ENCODE results near the gene GPR137B. TPM values are rescaled to one million over a fixed set of nuclear protein-coding genes. Genes with fewer than 3 reads are reported as not detected.
A peak's percentile ranks its signal among the peaks of the same experiment; 100 is the strongest.
"Not testable (repeated sequence)": the region's sequence is repeated elsewhere in the genome, so short reads cannot be mapped to it uniquely, and the experiment has no call there.

GPR137B gene, protein sequence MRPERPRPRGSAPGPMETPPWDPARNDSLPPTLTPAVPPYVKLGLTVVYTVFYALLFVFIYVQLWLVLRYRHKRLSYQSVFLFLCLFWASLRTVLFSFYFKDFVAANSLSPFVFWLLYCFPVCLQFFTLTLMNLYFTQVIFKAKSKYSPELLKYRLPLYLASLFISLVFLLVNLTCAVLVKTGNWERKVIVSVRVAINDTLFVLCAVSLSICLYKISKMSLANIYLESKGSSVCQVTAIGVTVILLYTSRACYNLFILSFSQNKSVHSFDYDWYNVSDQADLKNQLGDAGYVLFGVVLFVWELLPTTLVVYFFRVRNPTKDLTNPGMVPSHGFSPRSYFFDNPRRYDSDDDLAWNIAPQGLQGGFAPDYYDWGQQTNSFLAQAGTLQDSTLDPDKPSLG
- polyA plus RNA-seq (2013, experiment 1 of 2) = 4.2 TPM
- polyA plus RNA-seq (2013, experiment 2 of 2) = 5.5 TPM

DNA sequence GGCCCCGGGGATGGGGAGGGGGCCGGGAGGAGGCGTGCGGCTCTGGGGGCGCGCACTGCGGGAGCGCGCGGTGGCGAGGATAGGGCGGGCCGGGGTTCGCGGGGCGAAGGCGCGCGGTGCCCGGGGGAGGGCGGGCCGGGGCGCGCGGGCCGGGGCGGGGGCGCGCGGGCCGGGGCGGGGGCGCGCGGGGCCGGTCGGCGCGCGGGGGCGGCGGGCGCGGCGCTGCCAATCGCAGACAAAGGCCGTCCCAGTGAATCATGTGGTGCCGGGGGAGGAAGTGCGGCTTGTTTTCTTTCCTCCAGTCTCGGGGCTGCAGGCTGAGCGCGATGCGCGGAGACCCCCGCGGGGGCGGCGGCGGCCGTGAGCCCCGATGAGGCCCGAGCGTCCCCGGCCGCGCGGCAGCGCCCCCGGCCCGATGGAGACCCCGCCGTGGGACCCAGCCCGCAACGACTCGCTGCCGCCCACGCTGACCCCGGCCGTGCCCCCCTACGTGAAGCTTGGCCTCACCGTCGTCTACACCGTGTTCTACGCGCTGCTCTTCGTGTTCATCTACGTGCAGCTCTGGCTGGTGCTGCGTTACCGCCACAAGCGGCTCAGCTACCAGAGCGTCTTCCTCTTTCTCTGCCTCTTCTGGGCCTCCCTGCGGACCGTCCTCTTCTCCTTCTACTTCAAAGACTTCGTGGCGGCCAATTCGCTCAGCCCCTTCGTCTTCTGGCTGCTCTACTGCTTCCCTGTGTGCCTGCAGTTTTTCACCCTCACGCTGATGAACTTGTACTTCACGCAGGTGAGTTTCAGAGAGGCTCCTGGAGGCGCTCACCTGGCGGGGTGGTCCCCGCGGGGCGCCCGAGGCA, at the start of gene GPR137B:
TSS of gene GPR137B (plus strand) at position 287 of the 851 bp plus-strand sequence. CDS start at position 371, 84 bp downstream.
- H3K27ac ChIP-seq (ENCODE audit: low read depth, low read length) = no peak within 1 kb of the TSS
- H3K9ac ChIP-seq (ENCODE audit: low read depth, low read length) = peak within 1 kb of the TSS; percentile 83

DNA sequence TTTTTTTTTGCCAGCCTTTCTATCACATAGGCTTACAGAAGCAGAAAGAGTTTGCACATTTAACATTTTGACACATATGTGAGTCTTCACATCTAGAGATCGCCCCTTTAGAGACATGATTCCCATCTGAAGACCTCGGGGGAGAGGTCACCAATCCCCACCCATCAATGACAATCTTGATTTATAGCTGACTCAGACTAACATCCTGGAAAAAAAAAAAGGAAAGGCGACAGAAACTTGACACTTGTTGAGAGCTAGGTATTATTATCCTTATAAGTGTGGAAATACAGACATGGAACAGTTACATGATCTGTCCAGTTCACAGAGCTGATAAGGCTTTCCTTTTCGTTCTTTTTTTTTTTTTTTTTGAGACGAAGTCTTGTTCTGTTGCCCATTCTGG, 49.4 kb upstream of the GPR137B start:
- Histone ChIP-seq H3K4me3 (ENCODE audit: low read length) (no peak overlapping the region), H3K9ac (ENCODE audit: low read depth, low read length) (no peak overlapping the region), H3K36me3 (ENCODE audit: insufficient read depth, low read length) (no peaks in the 10 kb centered on the region), H3K9me3 (ENCODE audit: insufficient read depth, low read depth, low read length) (peaks cover 18% of the 10 kb centered on the region), H3K27ac (ENCODE audit: low read depth, low read length) (no peak overlapping the region), H3K4me1 (ENCODE audit: insufficient read depth, low read length) (no peaks in the 10 kb centered on the region), H3K27me3 (ENCODE audit: insufficient read depth, low read length) (no peaks in the 10 kb centered on the region)
- 89% methylated on average over 5 of the region's 5 CpGs for WGBS

More for the DNA sequence above, at the start of gene GPR137B:
- peaks cover 4% of the 10 kb centered on the region; the same call in 1 of the 2 replicates for H3K4me1 ChIP-seq (ENCODE audit: insufficient read depth, low read length)
- H3K27me3 ChIP-seq (ENCODE audit: insufficient read depth, low read length) = peaks cover 60% of the 10 kb centered on the region
- 1% methylated on average over 92 of the region's 105 CpGs for WGBS
- H3K36me3 ChIP-seq (ENCODE audit: insufficient read depth, low read length) = no peaks in the 10 kb centered on the region
- no peaks in the 10 kb centered on the region for H3K9me3 ChIP-seq (ENCODE audit: insufficient read depth, low read depth, low read length)
- peak within 1 kb of the TSS; percentile 80 for H3K4me3 ChIP-seq (ENCODE audit: low read length)

DNA sequence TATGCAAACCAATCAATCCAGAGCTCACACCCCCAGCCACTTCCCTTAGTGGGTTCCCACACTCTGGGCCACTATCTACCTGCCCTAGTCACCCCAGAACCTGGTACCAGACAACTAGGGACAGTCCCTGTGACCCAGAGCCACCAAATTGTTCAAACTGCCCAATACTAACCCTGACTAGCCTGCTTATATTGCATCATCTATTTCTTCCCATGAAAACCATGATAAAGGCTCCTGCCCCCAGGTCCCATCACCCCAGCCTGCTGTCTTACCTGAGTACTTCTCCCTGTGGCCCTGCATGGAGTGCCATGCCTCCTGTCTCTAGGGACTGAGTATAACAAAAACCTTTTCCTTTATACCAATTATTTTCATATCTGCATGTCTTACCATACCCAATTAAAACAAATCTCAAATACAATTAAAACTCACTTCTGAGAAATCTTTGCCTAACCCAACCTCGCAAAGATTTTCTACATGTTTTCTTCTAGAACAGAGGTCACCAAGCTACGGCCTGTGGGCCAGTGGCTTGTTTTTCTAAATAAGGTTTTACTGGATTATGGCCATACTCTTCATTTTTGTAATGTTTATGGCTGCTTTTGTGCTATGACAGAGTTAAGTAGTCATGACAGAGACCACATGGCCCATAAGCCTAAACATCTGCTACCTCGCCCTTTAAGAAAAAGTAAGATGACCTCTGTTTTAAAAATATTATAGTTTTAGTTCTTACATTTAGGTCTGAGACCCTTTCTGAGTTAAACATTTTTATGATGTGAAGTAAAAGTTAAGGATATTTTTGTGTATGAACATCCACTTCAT, 46.4 kb upstream of the GPR137B start:
- Histone ChIP-seq H3K36me3 (ENCODE audit: insufficient read depth, low read length) (no peaks in the 10 kb centered on the region), H3K4me3 (ENCODE audit: low read length) (no peak overlapping the region), H3K4me1 (ENCODE audit: insufficient read depth, low read length) (no peaks in the 10 kb centered on the region), H3K9me3 (ENCODE audit: insufficient read depth, low read depth, low read length) (peaks cover 18% of the 10 kb centered on the region), H3K27me3 (ENCODE audit: insufficient read depth, low read length) (no peaks in the 10 kb centered on the region), H3K9ac (ENCODE audit: low read depth, low read length) (no peak overlapping the region), H3K27ac (ENCODE audit: low read depth, low read length) (no peak overlapping the region)
- WGBS = 97% methylated on average over 2 of the region's 3 CpGs

DNA sequence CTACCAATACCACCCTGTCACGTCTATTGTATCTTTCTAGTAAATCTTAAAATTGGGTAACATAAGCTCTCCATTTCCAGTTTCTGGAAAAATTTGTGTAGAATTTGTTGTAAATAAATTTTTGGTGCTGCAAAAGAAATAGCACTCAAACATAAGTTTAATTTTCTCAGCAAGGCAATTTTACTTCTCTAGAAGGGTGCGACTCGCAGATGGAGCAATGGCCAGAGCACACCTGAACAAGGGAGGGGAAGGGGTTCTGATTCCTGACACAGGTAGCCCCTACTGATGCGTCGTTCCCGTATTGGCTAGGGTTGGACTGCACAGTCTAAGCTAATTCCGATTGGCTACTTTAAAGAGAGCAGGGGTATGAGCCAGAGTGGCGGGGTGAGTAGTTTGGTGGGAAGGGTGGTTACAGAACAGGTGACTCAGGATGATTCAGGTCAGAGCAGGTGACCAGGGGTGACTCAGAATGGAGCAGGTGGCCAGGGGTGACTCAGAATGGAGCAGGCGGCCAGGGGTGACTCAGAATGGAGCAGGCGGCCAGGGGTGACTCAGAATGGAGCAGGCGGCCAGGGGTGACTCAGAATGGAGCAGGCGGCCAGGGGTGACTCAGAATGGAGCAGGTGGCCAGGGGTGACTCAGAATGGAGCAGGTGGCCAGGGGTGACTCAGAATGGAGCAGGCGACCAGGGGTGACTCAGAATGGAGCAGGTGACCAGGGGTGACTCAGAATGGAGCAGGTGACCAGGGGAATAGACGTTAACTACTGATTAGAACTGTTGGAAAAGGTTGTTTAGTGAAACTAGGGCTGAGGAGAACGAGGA, 45.5 kb upstream of the GPR137B start:
- 77% methylated on average over 14 of the region's 15 CpGs for WGBS
- H3K36me3 ChIP-seq (ENCODE audit: insufficient read depth, low read length); H3K4me3 ChIP-seq (ENCODE audit: low read length); H3K9ac ChIP-seq (ENCODE audit: low read depth, low read length); H3K4me1 ChIP-seq (ENCODE audit: insufficient read depth, low read length); H3K27me3 ChIP-seq (ENCODE audit: insufficient read depth, low read length): not testable (repeated sequence)
- peaks cover 18% of the 10 kb centered on the region for H3K9me3 ChIP-seq (ENCODE audit: insufficient read depth, low read depth, low read length)
- peak overlapping the region; percentile 29; the same call in 1 of the 2 replicates for H3K27ac ChIP-seq (ENCODE audit: low read depth, low read length)

DNA sequence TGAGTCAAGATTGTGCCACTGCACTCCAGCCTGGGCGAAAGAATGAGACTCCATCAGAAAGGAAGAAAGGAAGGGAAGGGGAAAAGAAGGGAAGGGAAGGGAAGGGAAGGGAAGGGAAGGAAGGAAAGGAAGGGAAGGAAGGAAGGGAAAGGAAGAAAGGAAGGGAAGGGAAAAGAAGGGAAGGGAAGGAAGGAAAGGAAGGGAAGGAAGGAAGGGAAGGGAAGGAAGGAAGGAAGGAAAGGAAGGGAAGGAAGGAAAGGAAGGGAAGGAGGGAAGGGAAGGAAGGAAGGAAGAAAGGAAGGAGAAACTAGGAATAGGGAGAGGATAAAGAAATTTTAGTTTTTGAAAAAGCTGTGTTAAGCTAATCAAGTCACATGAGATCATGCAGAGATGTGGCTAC, 44.1 kb upstream of the GPR137B start:
- H3K27me3 ChIP-seq (ENCODE audit: insufficient read depth, low read length) = no peaks in the 10 kb centered on the region
- H3K4me1 ChIP-seq (ENCODE audit: insufficient read depth, low read length) = peaks cover 6% of the 10 kb centered on the region
- H3K4me3 ChIP-seq (ENCODE audit: low read length) = no peak overlapping the region
- no peak overlapping the region for H3K9ac ChIP-seq (ENCODE audit: low read depth, low read length)
- peaks cover 18% of the 10 kb centered on the region for H3K9me3 ChIP-seq (ENCODE audit: insufficient read depth, low read depth, low read length)
- H3K27ac ChIP-seq (ENCODE audit: low read depth, low read length) = no peak overlapping the region
- H3K36me3 ChIP-seq (ENCODE audit: insufficient read depth, low read length) = no peaks in the 10 kb centered on the region
- 92% methylated on average over 1 of the region's 1 CpG for WGBS

DNA sequence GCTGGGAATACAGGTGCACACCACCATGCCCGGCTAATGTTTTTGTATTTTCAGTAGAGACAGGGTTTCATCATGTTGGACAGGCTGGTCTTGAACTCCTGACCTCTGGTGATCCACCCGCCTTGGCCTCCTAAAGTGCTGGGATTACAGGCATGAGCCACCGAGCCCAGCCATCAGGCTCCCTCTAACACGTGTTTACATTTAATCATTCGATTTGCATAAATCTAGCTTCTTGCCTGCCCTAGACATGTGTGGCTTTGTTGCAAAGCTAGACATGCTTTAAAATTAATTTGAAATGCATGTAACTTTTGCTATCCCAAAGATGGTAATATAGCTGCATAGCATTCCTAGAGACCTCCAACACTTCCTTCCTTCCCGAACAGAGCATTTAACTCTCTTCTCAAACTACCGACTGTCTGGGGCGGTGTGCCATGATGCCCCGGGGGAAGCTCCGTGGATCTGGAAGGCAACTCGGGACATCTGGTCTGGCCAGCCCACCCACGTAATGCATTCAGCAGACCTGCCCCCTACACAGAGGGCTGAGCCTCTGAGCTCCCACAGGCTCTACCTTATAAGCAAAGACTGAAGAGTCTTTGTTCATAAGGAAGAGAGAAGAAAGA, 42.9 kb upstream of the GPR137B start:
- no peak overlapping the region for H3K4me3 ChIP-seq (ENCODE audit: low read length)
- H3K36me3 ChIP-seq (ENCODE audit: insufficient read depth, low read length) = no peaks in the 10 kb centered on the region
- no peak overlapping the region for H3K27ac ChIP-seq (ENCODE audit: low read depth, low read length)
- H3K4me1 ChIP-seq (ENCODE audit: insufficient read depth, low read length) = peaks cover 9% of the 10 kb centered on the region
- H3K9ac ChIP-seq (ENCODE audit: low read depth, low read length) = no peak overlapping the region
- no peaks in the 10 kb centered on the region; the same call in 1 of the 2 replicates for H3K27me3 ChIP-seq (ENCODE audit: insufficient read depth, low read length)
- 87% methylated on average over 12 of the region's 12 CpGs for WGBS
- peaks cover 18% of the 10 kb centered on the region for H3K9me3 ChIP-seq (ENCODE audit: insufficient read depth, low read depth, low read length)

DNA sequence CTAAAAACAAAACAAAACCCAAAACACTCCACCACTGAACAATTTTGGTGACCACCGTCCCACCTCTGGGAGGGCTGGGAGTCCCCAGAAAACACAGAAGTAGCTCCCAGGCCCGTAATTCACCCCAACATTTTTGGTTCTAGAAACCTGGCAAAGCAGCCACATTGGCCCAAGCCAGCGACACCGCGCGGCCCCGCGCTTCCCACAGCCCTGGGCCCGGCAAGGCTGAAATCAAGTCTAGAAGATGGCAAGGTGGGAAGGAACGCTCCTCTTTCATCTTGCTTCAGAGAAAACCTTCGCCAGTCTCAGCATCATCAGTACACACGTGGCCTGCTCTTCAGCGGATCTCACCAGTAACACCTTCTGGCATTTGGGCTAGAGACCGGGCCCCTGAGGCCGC, 41.5 kb upstream of the GPR137B start:
- Histone ChIP-seq H3K9me3 (ENCODE audit: insufficient read depth, low read depth, low read length) (peaks cover 14% of the 10 kb centered on the region), H3K36me3 (ENCODE audit: insufficient read depth, low read length) (no peaks in the 10 kb centered on the region), H3K4me1 (ENCODE audit: insufficient read depth, low read length) (peaks cover 9% of the 10 kb centered on the region), H3K27ac (ENCODE audit: low read depth, low read length) (no peak overlapping the region), H3K27me3 (ENCODE audit: insufficient read depth, low read length) (peaks cover 2% of the 10 kb centered on the region), H3K9ac (ENCODE audit: low read depth, low read length) (no peak overlapping the region), H3K4me3 (ENCODE audit: low read length) (no peak overlapping the region)
- WGBS = 92% methylated on average over 15 of the region's 15 CpGs

DNA sequence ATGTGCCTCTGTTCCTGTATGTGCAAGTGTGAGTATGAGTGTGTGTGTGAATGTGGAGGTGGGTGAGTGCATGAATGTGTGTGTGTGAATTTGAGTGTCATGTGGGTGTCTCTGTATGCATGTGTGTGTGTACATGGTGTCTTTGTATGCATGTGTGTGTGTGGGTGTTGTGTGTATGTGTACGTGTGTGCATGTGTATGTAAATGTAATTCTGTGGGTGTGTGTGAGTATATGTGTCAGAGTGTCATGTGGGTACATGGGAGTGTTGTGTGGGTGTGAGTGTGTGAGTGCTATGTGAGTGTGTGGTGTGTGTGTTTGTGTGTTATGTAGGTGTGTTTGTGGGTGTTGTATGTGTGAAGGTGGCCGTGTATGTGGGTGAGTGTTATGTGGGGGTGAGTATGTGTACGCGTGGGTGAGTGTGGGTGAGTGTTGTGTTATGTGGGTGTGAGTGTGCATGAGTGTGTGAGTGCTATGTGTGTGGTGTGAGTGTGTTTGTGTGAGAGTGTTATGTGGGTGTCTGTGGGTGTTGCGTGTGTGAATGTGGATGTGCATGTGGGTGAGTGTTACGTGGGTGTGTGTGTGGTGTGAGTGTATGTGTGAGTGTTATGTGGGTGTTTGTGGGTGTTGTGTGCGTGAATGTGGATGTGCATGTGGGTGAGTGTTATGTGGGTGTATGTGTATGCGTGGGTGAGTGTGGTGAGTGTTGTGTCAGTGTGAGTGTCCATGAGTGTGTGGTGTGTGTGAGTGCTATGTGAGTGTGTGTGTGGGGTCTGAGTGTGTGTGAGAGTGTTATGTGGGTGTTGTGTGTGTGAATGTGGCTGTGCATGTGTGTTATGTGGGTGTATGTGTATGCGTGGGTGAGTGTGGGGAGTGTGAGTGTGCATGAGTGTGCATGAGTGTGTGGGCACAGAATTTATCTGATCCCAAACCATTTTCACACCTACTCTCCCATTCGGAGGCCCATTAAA, 40.8 kb upstream of the GPR137B start:
- Histone ChIP-seq H3K4me3 (ENCODE audit: low read length) (no peak overlapping the region), H3K4me1 (ENCODE audit: insufficient read depth, low read length) (peaks cover 9% of the 10 kb centered on the region), H3K27me3 (ENCODE audit: insufficient read depth, low read length) (peaks cover 2% of the 10 kb centered on the region), H3K36me3 (ENCODE audit: insufficient read depth, low read length) (no peaks in the 10 kb centered on the region), H3K9ac (ENCODE audit: low read depth, low read length) (no peak overlapping the region), H3K9me3 (ENCODE audit: insufficient read depth, low read depth, low read length) (peaks cover 7% of the 10 kb centered on the region), H3K27ac (ENCODE audit: low read depth, low read length) (no peak overlapping the region)
- 88% methylated on average over 10 of the region's 10 CpGs for WGBS

DNA sequence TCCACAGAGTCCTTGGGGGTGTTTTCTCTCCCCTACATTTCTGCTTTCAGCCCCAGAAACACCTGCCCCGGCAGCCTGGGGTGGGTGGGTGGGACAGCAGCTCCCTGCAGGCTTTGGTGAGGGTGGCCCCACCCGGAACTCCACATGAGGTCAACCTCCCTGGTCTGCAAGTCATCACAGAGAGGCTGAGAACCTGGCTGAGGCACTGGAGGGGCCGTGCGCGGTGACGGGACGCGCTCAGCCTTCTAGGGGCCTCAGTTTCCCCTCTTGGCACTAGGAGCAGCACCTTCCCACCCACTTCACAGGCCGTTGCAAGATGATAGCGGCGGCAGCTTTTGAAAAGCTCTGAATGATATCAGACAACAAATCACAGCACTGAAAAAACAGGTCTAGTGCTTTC, 39.7 kb upstream of the GPR137B start:
- peaks cover 2% of the 10 kb centered on the region for H3K27me3 ChIP-seq (ENCODE audit: insufficient read depth, low read length)
- no peaks in the 10 kb centered on the region for H3K36me3 ChIP-seq (ENCODE audit: insufficient read depth, low read length)
- H3K4me3 ChIP-seq (ENCODE audit: low read length) = no peak overlapping the region
- peaks cover 9% of the 10 kb centered on the region for H3K4me1 ChIP-seq (ENCODE audit: insufficient read depth, low read length)
- H3K9me3 ChIP-seq (ENCODE audit: insufficient read depth, low read depth, low read length) = no peaks in the 10 kb centered on the region
- H3K9ac ChIP-seq (ENCODE audit: low read depth, low read length) = no peak overlapping the region
- 82% methylated on average over 11 of the region's 11 CpGs for WGBS
- H3K27ac ChIP-seq (ENCODE audit: low read depth, low read length) = no peak overlapping the region; the same call in 1 of the 2 replicates
